SJSA1 (cell line): ENCODE data around the gene COQ8B. TPM values are rescaled to one million over a fixed set of nuclear protein-coding genes. Genes with fewer than 3 reads are reported as not detected.
"Not testable (repeated sequence)": the region's sequence is repeated elsewhere in the genome, so short reads cannot be mapped to it uniquely, and the experiment has no call there.

ENCODE experiments used
- DNase-seq, 2 experiments: peaks; one replicate each; pipeline ENCODE4 v3.0.0-alpha.2; 2015 to 2020; ENCODE audit warnings: low spot score in 2 of 2, low read depth in 1 of 2
- H3K27ac ChIP-seq: fragments of 250-450 bp; sonication (Bioruptor Pico); 2 replicates; pipeline ENCODE4 v1.5.1; 2020; ENCODE audit warnings: mild to moderate bottlenecking, moderate library complexity
- H3K27me3 ChIP-seq: fragments of 250-450 bp; sonication (Bioruptor Pico); replicated peaks from 2 replicates; pipeline ENCODE4 v1.5.1; 2020; ENCODE audit warnings: mild to moderate bottlenecking, moderate library complexity
- H3K36me3 ChIP-seq: fragments of 250-450 bp; sonication (Bioruptor Pico); 2 replicates; pipeline ENCODE4 v1.5.1; 2020; ENCODE audit warnings: mild to moderate bottlenecking
- H3K4me1 ChIP-seq: fragments of 250-450 bp; sonication (Bioruptor Pico); replicated peaks from 2 replicates; pipeline ENCODE4 v1.6.1; 2021; ENCODE audit warnings: mild to moderate bottlenecking
- H3K4me3 ChIP-seq: fragments of 250-450 bp; sonication (Bioruptor Pico); 2 replicates; pipeline ENCODE4 v1.5.1; 2020; ENCODE audit warnings: mild to moderate bottlenecking
- H3K9me3 ChIP-seq: fragments of 250-450 bp; sonication (Bioruptor Pico); replicated peaks from 2 replicates; pipeline ENCODE4 v1.5.1; 2020; ENCODE audit warnings: mild to moderate bottlenecking
- total RNA-seq: library from RNA; depleted of rRNA; stranded (reverse); fragments of >200 nt; shearing (Covaris generic); gene quantifications from 2 replicates; pipeline ENCODE4 v1.2.3, GENCODE V29; 2014; rRNA removed

COQ8B gene
- 29.2 and 83.7 TPM in 2 replicates for total RNA-seq

DNA sequence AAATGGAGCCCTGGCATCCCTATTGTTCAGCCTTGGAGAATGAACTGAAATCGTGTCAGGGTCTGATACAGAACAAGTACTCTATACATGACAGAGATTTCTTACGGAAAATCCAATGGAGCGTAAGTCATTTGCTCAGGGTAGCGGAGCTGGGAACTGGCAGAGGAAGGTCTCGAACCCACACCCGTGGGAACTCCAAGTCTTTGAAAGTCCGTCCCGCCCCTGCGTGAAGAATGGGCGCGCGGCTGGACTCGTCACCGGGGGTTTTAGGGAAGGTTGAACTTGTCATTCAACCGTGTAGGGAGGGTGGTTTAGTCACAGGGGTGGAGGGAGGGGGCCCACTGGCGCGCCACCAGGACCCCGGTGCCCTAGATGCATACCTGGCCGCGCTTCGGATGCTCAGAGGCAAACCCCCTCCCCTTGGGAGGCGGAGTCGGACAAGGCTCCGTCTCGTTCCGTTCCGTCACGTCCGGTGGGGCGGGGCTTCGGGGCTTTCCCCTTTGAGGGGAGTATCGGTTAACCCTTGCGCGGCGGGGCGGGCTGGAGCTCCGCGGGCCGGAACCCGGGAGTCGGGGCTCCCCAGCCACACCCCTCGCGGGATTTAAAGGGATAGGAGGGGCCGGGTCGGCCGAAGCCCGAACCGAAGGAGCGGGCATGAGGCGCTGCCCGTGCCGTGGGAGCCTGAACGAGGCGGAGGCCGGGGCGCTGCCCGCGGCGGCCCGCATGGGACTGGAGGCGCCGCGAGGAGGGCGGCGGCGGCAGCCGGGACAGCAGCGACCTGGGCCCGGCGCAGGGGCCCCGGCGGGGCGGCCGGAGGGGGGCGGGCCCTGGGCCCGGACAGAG lies at the start of gene COQ8B, which contains the start of gene ITPKC:
Gene COQ8B, minus strand, starts transcription at position 405 of the 843 bp plus-strand sequence. CDS start 2,254 bp downstream, outside the sequence.
Gene ITPKC, plus strand, starts transcription at position 631 of the 843 bp plus-strand sequence. Its CDS starts 24 bp downstream, at position 655.
- Histone ChIP-seq H3K4me1 (peaks cover 37% of the 10 kb centered on the region), H3K27me3 (no peaks in the 10 kb centered on the region), H3K27ac (peak within 1 kb of the TSS; percentile 93), H3K36me3 (no peaks in the 10 kb centered on the region), H3K9me3 (no peaks in the 10 kb centered on the region), H3K4me3 (peak within 1 kb of the TSS; percentile 78)
- DNase-seq: peak; percentile 98 to 99

GRCh38 chr19:40766385-40766784 lies 49.7 kb upstream of the COQ8B start:
- H3K4me1 ChIP-seq, H3K27me3 ChIP-seq, DNase-seq, H3K9me3 ChIP-seq, H3K4me3 ChIP-seq, H3K27ac ChIP-seq: not testable (repeated sequence)
- H3K36me3 ChIP-seq: peaks cover 52% of the 10 kb centered on the region

GRCh38 chr19:40763963-40764362 lies 47.3 kb upstream of the COQ8B start:
- H3K9me3 ChIP-seq: no peaks in the 10 kb centered on the region
- H3K27ac ChIP-seq: no peak overlapping the region
- H3K4me3 ChIP-seq: no peak overlapping the region
- no peaks in the 10 kb centered on the region for H3K27me3 ChIP-seq
- peaks cover 73% of the 10 kb centered on the region for H3K36me3 ChIP-seq
- DNase-seq: no peak
- H3K4me1 ChIP-seq: no peaks in the 10 kb centered on the region

DNA sequence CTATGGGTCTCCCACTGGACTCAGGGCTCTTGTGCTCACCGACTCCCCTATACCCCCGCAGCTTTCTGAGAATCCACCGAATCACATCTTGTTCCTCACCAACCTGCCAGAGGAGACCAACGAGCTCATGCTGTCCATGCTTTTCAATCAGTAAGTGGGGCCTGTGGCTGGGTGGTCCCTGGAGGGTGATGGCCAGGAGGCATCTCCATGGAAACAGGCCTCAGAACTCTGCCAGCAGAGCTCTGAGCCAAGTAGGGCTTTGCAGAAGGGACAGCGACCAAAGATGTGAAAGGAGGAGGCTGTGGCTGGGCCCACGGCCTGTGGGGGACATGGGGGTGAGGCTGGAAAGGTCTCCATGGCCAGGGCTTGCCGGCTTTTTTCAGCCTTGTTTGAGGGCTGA lies 46.8 kb upstream of the COQ8B start:
- Histone ChIP-seq H3K4me3 (no peak overlapping the region), H3K27me3 (no peaks in the 10 kb centered on the region), H3K4me1 (no peaks in the 10 kb centered on the region), H3K36me3 (peaks cover 77% of the 10 kb centered on the region), H3K27ac (no peak overlapping the region), H3K9me3 (no peaks in the 10 kb centered on the region)
- no peak for DNase-seq

DNA sequence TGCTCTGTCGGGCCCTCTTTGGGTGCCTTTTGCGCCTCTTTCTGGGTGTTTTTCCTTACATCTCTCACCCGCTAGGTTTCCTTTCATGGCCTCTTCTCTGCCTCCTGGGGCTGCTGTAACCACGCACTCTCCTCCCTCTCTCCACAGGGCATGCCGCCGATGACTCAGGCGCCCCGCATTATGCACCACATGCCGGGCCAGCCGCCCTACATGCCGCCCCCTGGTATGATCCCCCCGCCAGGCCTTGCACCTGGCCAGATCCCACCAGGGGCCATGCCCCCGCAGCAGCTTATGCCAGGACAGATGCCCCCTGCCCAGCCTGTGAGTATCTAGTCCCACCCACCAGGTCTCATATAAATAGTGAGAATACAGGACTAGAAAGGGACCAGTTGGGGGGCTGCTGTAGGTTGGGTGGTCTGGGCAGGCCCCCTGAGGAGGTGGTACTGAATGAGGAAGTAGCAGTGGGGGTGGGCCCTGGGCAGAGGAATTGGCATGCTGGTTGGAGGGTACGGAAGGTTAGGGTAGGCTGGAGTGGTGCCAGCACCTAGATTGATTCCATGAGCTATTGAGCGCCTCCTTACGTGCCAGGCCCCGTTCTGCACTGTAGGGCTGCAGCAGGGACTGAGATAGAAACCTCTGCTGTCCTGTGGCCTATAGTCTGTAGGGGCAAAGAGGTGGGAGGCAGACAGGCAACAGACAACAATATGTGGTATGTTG lies 46.2 kb upstream of the COQ8B start:
- Histone ChIP-seq H3K27ac (no peak overlapping the region), H3K4me1 (no peaks in the 10 kb centered on the region), H3K9me3 (no peaks in the 10 kb centered on the region), H3K27me3 (no peaks in the 10 kb centered on the region), H3K36me3 (peaks cover 83% of the 10 kb centered on the region), H3K4me3 (no peak overlapping the region)
- no peak for DNase-seq

- Histone ChIP-seq H3K4me3 (no peak overlapping the region), H3K36me3 (peaks cover 92% of the 10 kb centered on the region), H3K4me1 (no peaks in the 10 kb centered on the region), H3K9me3 (no peaks in the 10 kb centered on the region), H3K27ac (no peak overlapping the region), H3K27me3 (no peaks in the 10 kb centered on the region)
- DNase-seq: no peak
Observed at GRCh38 chr19:40759352-40759751, 42.7 kb upstream of the COQ8B start.

DNA sequence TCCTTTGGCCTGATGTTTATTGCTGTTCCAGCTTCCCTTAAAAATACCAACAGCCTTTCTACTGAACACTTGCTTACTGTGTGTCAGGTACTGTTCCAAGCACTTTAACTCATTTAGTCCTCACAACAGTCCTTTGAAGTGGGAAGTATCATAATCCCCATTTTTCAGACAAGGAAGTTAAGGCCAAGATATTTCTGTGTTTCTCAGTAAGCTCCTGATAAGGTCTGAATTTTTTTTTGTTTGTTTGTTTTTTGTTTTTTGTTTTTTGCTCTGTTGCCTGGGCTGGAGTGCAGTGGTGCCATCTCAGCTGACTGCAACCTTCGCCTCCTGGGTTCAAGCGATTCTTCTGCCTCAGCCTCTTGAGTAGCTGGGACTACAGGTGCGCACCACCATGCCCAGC lies 41.8 kb upstream of the COQ8B start:
- DNase-seq: no peak
- Histone ChIP-seq H3K27ac (no peak overlapping the region), H3K36me3 (peaks cover 83% of the 10 kb centered on the region), H3K27me3 (no peaks in the 10 kb centered on the region), H3K4me1 (no peaks in the 10 kb centered on the region), H3K9me3 (no peaks in the 10 kb centered on the region), H3K4me3 (no peak overlapping the region)

DNA sequence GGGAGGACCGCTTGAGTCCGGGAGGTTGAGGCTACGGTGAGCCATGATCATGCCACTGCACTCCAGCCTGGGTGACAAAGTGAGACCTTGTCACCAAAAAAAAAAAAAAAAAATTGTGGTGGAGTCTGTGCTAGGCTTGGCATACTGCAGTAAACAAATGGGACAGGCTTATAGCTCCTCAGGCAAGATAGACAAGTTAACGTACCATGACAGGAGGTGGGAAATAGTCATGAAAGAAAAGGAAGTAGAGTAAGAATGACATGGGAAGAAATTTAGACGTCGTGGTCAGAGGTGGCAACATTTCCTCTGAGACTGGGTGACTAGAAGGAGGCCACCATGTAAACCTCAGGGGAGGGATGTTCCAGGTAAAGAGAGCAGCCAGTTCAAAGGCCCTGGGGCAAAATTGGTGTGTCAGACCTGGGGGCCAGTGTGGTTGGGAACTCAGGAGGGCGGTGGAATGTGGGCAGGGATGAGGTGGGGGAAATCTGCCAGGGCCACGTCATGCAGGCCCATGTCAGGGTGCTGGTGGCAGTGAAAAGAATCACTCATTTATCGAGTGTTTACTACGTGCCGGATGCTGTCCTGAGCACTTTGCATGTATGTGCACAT lies 39.9 kb upstream of the COQ8B start:
- Histone ChIP-seq H3K9me3 (no peaks in the 10 kb centered on the region), H3K36me3 (peaks cover 70% of the 10 kb centered on the region), H3K27ac (no peak overlapping the region), H3K27me3 (no peaks in the 10 kb centered on the region), H3K4me3 (no peak overlapping the region), H3K4me1 (peaks cover 5% of the 10 kb centered on the region; the same call in 1 of the 2 replicates)
- DNase-seq: no peak

GRCh38 chr19:40755791-40756190 lies 39.1 kb upstream of the COQ8B start:
- no peak for DNase-seq
- Histone ChIP-seq H3K4me1 (peaks cover 5% of the 10 kb centered on the region; the same call in 1 of the 2 replicates), H3K9me3 (no peaks in the 10 kb centered on the region), H3K36me3 (peaks cover 63% of the 10 kb centered on the region), H3K27ac (no peak overlapping the region), H3K4me3 (no peak overlapping the region), H3K27me3 (no peaks in the 10 kb centered on the region)

- Histone ChIP-seq H3K36me3 (peaks cover 57% of the 10 kb centered on the region), H3K9me3 (no peaks in the 10 kb centered on the region), H3K4me1 (peaks cover 5% of the 10 kb centered on the region; the same call in 1 of the 2 replicates), H3K27ac (no peak overlapping the region), H3K4me3 (no peak overlapping the region), H3K27me3 (no peaks in the 10 kb centered on the region)
- no peak for DNase-seq
Observed at GRCh38 chr19:40755248-40755624, 38.5 kb upstream of the COQ8B start.

- no peak overlapping the region for H3K4me3 ChIP-seq
- no peaks in the 10 kb centered on the region for H3K27me3 ChIP-seq
- no peaks in the 10 kb centered on the region for H3K9me3 ChIP-seq
- DNase-seq: no peak
- H3K4me1 ChIP-seq: peaks cover 10% of the 10 kb centered on the region
- H3K36me3 ChIP-seq: peaks cover 52% of the 10 kb centered on the region
- H3K27ac ChIP-seq: no peak overlapping the region
Observed at GRCh38 chr19:40754611-40755247, 38.0 kb upstream of the COQ8B start.

DNA sequence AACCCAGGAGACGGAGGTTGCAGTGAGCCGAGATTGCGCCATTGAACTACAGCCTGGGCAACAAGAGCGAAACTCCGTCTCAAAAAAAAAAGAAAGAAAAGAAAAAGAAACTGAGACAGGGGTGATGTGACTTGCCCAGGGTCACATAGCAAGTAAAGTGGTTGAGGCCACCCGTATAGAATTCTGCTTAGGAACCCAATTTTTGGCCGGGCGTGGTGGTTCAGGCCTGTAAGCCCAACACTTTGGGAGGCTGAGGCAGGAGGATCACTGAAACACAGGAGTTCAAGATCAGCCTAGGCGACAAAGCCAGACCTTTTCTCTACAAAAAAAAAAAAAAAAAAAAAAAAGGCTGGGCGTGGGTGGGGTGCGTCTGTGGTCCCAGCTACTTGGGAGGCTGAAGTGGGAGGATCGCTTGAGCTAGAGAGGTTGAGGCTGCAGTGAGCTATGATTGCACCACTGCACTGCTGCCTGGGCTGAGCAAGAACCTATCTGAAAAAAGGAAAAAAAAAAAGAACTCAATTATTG lies 35.6 kb upstream of the COQ8B start:
- peaks cover 32% of the 10 kb centered on the region for H3K36me3 ChIP-seq
- H3K27ac ChIP-seq: no peak overlapping the region
- peaks cover 14% of the 10 kb centered on the region for H3K4me1 ChIP-seq
- peak overlapping the region; percentile 58 for H3K4me3 ChIP-seq
- DNase-seq: no peak
- no peaks in the 10 kb centered on the region for H3K27me3 ChIP-seq
- no peaks in the 10 kb centered on the region for H3K9me3 ChIP-seq

DNA sequence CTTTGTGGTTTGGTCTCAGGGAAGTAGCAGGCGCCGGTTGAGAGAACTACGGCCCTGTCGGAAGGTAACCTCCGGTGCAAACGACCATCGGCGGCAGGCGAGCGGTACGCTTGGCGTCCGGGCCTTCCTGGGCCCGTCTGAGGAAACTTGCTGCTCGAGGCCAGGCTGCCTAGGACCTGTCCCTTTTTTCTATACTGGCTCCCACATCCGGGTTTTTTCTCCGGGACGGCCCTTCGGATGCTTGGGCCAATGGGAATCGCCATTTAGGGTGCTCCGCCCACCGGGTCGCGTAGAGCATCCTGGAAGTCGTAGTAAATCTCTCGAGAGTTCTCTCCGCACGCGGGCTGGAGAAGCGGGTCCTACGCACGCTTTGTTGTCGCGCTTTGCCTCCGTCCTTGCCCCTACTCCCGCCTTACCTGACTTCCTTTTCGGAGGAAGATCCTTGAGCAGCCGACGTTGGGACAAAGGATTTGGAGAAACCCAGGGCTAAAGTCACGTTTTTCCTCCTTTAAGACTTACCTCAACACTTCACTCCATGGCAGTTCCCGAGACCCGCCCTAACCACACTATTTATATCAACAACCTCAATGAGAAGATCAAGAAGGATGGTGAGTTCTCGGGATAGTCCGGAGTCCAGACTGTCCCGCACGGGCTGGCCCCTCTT lies 34.3 kb upstream of the COQ8B start, which contains the start of gene SNRPA:
Gene SNRPA, plus strand, starts transcription at position 330 of the 664 bp plus-strand sequence. Its CDS starts 206 bp downstream, at position 536.
- H3K9me3 ChIP-seq: no peaks in the 10 kb centered on the region
- DNase-seq: peak; percentile 99 to 100
- no peaks in the 10 kb centered on the region for H3K27me3 ChIP-seq
- peak within 1 kb of the TSS; percentile 97 for H3K27ac ChIP-seq
- peaks cover 14% of the 10 kb centered on the region for H3K4me1 ChIP-seq
- peaks cover 19% of the 10 kb centered on the region for H3K36me3 ChIP-seq
- H3K4me3 ChIP-seq: peak within 1 kb of the TSS; percentile 58
